Smooth muscle cell (in vitro differentiated cells): ENCODE data around the gene LRRC2. TPM values are rescaled to one million over a fixed set of nuclear protein-coding genes. Genes with fewer than 3 reads are reported as not detected.
A peak's percentile ranks its signal among the peaks of the same experiment; 100 is the strongest.

Source experiments
- DNase-seq: peaks from one replicate; lab custom pipeline; 2025; ENCODE audit not compliant: unreplicated experiment; lab: John Stamatoyannopoulos, UW
- H2AFZ ChIP-seq: fragments of 200-600 bp; sonication (generic); 2 replicates; pipeline ENCODE4 v1.6.0; 2016; ENCODE audit warnings: antibody characterized with exemption, low read depth, mild to moderate bottlenecking
- H3F3A ChIP-seq: fragments of 200-600 bp; sonication (generic); 2 replicates; pipeline ENCODE4 v1.6.0; 2017; ENCODE audit warnings: antibody characterized with exemption, low read depth
- H3K27ac ChIP-seq: fragments of 200-600 bp; sonication (generic); 2 replicates; pipeline ENCODE4 v1.5.1; 2016; ENCODE audit warnings: low read depth, mild to moderate bottlenecking
- H3K27me3 ChIP-seq: fragments of 200-600 bp; sonication (generic); 2 replicates; pipeline ENCODE4 v1.6.1; 2016; ENCODE audit warnings: low read depth, mild to moderate bottlenecking
- H3K36me3 ChIP-seq: fragments of 200-600 bp; sonication (generic); 2 replicates; pipeline ENCODE4 v1.5.1; 2016; ENCODE audit warnings: low read depth
- H3K4me1 ChIP-seq: fragments of 200-600 bp; sonication (generic); 2 replicates; pipeline ENCODE4 v1.5.1; 2016; ENCODE audit warnings: low read depth
- H3K4me2 ChIP-seq: fragments of 200-600 bp; sonication (generic); 2 replicates; pipeline ENCODE4 v1.6.0; 2016; ENCODE audit warnings: mild to moderate bottlenecking
- H3K4me3 ChIP-seq: fragments of 200-600 bp; sonication (generic); 2 replicates; pipeline ENCODE4 v1.5.1; 2016; ENCODE audit warnings: mild to moderate bottlenecking
- H3K79me2 ChIP-seq: fragments of 200-600 bp; sonication (generic); 2 replicates; pipeline ENCODE4 v1.6.0; 2016; ENCODE audit warnings: low read depth, mild to moderate bottlenecking
- H3K9ac ChIP-seq: fragments of 200-600 bp; sonication (generic); 2 replicates; pipeline ENCODE4 v1.6.0; 2016; ENCODE audit warnings: low read depth
- H3K9me3 ChIP-seq: fragments of 200-600 bp; sonication (generic); replicated peaks from 2 replicates; pipeline ENCODE4 v1.5.1; 2016; ENCODE audit warnings: low read depth
- H4K20me1 ChIP-seq: fragments of 200-600 bp; sonication (generic); 2 replicates; pipeline ENCODE4 v1.6.0; 2016; ENCODE audit warnings: low read depth
- CTCF ChIP-seq: fragments of 200-600 bp; sonication (generic); IDR thresholded peaks from 2 replicates; pipeline ENCODE4 v1.5.1; 2017; ENCODE audit warnings: borderline replicate concordance, mild to moderate bottlenecking, antibody characterized with exemption; ENCODE audit not compliant: insufficient read depth, poor library complexity, severe bottlenecking
- WGBS: methylation state at CpG from one replicate; pipeline ENCODE4 v1.1.7; 2016; ENCODE audit warnings: low lambda C conversion rate; 5-methylcytosine and 5-hydroxymethylcytosine counted together
- polyA plus RNA-seq: library from polyadenylated mRNA; unstranded; fragments of >200 nt; fragmentation: Nextera tagmentation; extraction: Ambion mirVana; gene quantifications from 2 replicates; pipeline ENCODE4 v1.2.1, GENCODE V29; 2016
- total RNA-seq: library from RNA; depleted of rRNA; stranded (reverse); fragments of >200 nt; gene quantifications from 2 replicates; pipeline ENCODE4 v1.2.3, GENCODE V29; 2014

LRRC2 gene
- total and polyA plus RNA-seq, 2 experiments from 2014 or later: 2.0 to 2.7 TPM

GRCh38 chr3:46488735-46489361 lies 77.3 kb downstream of the LRRC2 start:
- Histone ChIP-seq H3K79me2 (no peaks in the 10 kb centered on the region), H3K27ac (no peak overlapping the region), H3K4me1 (no peaks in the 10 kb centered on the region), H2AFZ (no peak overlapping the region), H3K36me3 (no peaks in the 10 kb centered on the region), H3K9ac (no peak overlapping the region), H3K4me3 (no peak overlapping the region), H3K9me3 (no peaks in the 10 kb centered on the region), H3K4me2 (peak overlapping the region; percentile 74), H3F3A (peaks cover 12% of the 10 kb centered on the region), H4K20me1 (no peaks in the 10 kb centered on the region), H3K27me3 (no peaks in the 10 kb centered on the region)
- peak; percentile 97 for TF ChIP-seq CTCF
- peak; percentile 63 for DNase-seq
- WGBS: 21% methylated on average over 23 of the region's 26 CpGs

DNA sequence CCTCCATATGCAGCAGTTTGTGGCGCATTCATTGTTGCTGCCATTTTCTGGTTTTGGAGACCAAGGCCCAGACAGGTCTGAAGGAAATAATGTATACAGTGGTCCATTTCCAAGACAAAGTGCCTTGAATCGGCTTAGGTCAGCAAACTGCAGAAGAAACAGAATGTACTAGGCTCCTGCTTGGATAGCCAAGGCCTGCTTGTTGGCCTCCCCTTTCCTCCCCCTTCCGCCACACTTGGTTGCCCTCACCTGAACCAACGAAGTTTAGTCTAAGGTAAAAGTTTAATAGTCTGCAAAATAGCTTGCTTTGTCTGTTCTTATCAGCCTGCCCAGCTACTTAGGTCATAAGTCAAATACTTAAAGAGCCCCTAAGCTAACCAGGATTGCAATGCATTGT lies 80.3 kb downstream of the LRRC2 start:
- Histone ChIP-seq H2AFZ (no peak overlapping the region), H3K27ac (no peak overlapping the region), H4K20me1 (no peaks in the 10 kb centered on the region), H3K36me3 (no peaks in the 10 kb centered on the region), H3F3A (no peaks in the 10 kb centered on the region), H3K4me1 (no peaks in the 10 kb centered on the region), H3K27me3 (no peaks in the 10 kb centered on the region), H3K9me3 (no peaks in the 10 kb centered on the region), H3K79me2 (no peaks in the 10 kb centered on the region), H3K4me2 (no peak overlapping the region), H3K4me3 (no peak overlapping the region), H3K9ac (no peak overlapping the region)
- no peak for TF ChIP-seq CTCF
- DNase-seq: no peak
- 83% methylated on average over 4 of the region's 4 CpGs for WGBS

GRCh38 chr3:46484911-46485778 lies 81.0 kb downstream of the LRRC2 start:
- TF ChIP-seq CTCF: no peak
- DNase-seq: no peak
- Histone ChIP-seq H3K9ac (no peak overlapping the region), H3K9me3 (no peaks in the 10 kb centered on the region), H3K27me3 (no peaks in the 10 kb centered on the region), H3K4me1 (no peaks in the 10 kb centered on the region), H3F3A (no peaks in the 10 kb centered on the region), H3K27ac (no peak overlapping the region), H3K4me2 (no peak overlapping the region), H2AFZ (no peak overlapping the region), H3K79me2 (no peaks in the 10 kb centered on the region), H3K4me3 (no peak overlapping the region), H3K36me3 (no peaks in the 10 kb centered on the region), H4K20me1 (no peaks in the 10 kb centered on the region)
- 77% methylated on average over 10 of the region's 10 CpGs for WGBS
